GM19351 (cell line): ENCODE data around the gene SFSWAP.
"Not testable (repeated sequence)": the region's sequence is repeated elsewhere in the genome, so short reads cannot be mapped to it uniquely, and the experiment has no call there.

Experiments
- ATAC-seq: cut with Tn5 transposase; IDR thresholded peaks from one replicate; pipeline ENCODE4 v1.9.1; 2021; ENCODE audit warnings: mild to moderate bottlenecking, moderate library complexity; ENCODE audit not compliant: unreplicated experiment

SFSWAP gene

DNA sequence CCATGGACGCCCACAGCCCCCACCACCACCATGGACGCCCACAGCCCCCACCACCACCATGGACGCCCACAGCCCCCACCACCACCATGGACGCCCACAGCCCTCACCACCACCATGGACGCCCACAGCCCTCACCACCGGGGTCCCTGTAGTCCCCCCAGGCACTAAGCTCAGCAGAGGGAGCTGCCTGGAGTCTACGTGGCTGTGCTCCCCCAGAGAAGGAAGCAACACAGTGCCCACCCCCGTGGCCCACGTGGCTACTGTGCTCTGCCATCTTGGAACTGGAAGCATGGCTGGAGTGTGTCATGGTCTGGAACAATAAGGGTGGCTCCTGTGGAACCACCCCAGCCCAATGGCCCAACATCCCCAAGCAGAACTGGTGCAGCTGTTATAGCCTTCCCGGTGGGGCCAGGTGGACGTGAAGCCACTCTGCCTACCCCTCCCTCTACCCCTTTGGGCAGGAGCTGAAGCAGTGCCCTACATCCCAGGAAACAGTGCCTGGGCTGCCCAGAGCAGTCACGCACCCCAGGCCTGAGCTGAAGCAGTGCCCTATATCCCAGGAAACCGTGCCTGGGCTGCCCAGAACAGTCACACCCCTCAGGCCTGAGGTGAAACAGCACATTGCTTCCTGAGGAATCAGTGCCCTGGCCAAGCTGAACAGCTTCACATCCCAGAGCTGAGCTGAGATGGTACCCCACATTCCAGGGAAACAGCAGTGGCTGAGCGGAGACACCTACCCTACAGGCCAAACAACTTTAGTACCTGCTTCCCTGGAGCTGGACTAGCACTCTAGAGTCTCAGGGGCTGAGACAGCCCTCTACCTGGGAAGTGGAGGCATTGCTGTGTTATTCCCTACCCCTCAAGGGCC is 9.0 kb upstream of the SFSWAP start:
- no peak for ATAC-seq

DNA sequence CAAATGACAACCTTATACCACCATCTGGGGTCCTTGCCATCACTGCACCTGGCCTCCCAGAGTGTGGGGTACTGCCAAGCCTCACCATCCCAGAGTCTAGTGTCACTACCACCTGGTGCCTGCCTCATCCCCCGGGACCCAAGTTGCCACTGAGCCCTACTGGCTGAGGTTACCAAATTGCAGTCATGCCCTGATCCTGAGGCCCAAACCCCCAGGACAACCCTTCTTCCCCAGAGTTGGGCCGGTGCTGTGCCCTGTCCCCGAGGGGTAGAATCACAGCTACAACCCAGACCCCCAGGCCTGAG is 8.4 kb upstream of the SFSWAP start:
- ATAC-seq, result no peak

DNA sequence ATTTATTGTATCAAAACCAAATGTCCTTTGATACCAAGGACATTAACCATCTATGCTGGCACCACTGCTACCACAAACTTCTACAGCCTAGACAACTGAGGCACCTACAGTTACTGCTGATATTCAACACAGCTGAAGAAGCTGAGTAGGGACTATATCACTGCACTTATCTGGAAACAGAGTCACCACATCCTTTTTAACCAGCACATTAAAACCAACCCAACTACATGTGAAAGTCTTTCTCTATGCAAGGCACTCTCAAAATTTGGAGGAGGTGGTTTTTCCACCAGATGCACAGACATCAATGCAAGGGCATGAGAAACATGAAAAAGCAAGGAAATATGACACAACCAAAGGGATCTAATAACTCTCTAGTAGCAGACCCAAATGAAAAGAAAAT is 7.7 kb upstream of the SFSWAP start:
- no peak for ATAC-seq

DNA sequence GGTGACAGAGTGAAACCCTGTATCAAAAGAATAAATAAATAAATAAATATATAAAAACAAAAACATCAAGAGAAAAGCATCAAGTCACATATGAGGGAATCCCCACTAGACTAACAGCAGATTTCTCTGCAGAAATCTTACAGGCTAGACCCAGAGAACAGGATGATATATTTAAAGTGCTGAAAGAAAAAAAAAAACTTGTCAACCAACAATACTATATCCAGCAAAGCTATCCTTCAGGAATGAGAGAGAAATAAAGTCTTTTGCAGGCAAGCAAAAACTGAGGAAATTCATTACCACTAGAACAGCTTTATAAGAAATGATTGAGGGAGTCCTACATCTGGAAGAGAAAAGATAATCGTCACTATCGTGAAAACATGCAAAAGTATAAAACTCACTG is 6.4 kb upstream of the SFSWAP start:
- no peak for ATAC-seq

DNA sequence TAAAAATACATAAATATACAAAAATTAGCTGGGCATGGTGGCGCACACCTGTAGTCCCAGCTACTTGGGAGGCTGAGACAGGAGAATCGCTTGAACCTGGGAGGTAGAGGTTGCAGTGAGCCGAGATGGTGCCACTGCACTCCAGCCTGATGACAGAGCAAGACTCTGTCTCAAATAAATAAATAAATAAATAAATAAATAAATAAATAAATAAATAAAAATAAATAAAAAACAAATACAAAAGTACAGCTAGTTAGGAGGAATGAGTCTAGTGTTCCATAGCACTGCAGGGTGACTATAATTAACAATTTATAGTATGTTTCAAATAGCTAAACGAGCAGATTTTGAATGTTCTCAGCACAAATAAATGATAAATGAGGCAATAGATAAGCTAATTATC is 4.2 kb upstream of the SFSWAP start:
- ATAC-seq, result not testable (repeated sequence)

DNA sequence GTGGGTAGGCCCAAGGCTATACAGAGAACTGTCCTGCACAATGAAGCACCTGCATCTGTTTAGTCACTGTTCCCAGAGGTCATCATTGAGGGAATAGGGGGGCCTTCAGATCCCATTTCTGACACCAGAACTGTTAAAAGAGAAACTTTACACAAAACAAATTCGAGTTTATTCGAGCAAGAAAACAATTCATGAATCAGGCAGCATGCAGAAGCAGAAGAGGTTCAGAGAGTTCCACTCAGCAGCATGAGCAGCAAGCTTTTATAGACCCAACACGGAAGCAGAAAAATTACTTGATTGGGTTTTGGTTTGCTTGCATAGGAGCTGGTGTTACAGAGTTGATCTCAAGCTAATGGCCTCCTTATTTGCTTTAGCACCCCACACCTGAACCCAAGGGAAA is 1.7 kb upstream of the SFSWAP start:
- ATAC-seq, result no peak

DNA sequence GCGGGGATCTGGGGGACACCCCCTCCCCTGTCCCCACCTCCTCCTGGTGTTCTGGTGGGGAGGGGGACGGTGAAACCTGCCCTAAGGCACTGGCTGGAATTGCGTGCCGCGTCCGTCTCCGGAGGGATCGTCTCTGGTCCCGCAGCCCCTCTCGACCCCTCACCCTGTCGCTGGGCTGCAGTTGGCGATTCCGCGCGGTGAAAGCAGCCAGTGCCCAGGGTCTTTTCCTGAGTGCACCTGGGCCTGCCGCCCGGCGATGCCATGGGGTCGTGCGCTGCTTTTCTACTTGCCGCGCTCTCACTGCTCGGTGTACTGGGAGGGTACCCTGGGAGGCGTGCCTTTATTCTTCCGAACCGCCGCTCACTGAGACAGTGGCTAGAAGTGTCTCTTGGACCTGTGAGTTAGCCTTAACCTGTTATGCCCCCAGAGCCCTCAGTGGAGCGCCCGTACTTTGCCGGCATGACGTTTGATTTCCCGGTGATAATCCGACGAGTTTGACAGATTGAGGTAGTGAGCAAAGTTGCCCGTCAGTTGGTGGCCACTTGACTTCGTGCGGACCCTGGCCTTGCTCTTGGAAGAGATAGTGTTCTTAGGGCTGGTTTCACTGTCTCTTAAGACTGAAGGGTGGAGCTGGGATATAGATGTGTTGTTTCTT is 788 bp downstream of the SFSWAP start:
- ATAC-seq, result no peak

DNA sequence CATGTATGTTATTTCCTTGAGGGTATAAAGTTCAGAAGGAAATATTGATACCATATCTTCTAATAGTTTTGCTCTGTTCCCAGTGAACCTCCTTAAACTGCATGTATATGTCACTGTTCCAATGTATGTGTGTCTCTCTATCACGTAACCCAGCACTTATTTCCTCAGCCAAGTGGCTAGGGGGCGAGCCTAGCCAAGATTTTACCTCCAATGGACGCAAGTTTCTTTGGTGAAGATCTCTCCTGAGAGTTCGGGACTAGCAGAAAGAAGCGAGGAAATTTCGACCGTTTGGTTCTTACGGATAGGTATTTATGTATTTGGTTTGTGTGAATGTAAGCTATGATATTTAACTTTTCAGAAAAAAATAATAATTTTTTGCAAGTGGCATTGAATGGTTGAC is 2.5 kb downstream of the SFSWAP start:
- no peak for ATAC-seq

DNA sequence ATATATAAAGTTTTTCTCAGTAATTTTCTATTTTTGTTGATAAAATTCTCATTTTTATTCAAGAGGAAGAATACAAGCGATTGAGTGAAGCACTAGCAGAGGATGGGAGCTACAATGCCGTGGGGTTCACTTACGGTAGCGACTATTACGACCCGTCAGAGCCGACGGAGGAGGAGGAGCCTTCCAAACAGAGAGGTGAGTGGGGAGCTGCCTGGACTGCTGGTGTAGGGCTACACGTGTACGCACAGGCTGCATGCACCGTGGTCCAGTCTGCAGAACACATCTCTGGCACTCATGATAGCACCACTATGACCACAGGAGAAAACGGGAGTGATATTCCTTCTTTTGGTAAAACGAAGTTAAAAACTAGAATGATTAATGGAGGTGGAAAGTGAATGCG is 3.9 kb downstream of the SFSWAP start:
- no peak for ATAC-seq

DNA sequence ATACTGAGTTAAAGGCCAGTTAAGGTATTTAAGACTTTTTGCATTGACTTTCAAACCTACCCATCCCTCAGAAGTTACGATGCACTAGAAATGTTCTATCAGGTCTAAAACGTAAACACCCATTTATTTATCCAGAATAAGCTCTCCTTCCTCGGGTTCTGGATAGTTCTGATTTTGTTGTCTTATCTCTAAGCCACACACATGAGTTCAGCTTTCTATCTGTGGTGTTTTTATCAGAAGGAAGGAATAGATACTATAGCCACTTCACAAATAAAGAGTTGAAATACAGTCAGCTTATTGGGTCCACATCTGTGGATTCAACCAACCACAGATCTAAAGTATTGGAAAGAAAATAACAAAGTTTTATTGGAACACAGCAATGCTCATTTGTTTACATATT is 5.4 kb downstream of the SFSWAP start:
- ATAC-seq, result no peak

DNA sequence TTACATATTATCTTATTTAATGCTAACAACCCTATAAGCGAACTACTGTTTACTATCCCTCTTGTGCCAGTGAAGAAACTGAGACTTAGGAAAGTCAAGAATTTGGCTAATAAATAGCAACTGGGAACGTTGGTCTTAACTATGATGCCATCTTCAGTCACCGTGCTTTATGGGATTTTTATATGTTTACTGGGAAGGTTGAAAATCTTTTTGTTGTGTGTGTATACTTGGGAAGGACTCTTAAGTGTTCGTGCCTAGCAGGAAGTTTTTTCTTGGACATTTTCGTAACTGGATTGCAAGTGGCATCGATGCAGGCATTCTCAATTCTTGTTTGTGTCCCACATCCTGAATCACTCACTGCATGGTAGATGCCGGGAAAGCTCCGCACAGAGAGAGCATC is 9.4 kb downstream of the SFSWAP start:
- no peak for ATAC-seq

DNA sequence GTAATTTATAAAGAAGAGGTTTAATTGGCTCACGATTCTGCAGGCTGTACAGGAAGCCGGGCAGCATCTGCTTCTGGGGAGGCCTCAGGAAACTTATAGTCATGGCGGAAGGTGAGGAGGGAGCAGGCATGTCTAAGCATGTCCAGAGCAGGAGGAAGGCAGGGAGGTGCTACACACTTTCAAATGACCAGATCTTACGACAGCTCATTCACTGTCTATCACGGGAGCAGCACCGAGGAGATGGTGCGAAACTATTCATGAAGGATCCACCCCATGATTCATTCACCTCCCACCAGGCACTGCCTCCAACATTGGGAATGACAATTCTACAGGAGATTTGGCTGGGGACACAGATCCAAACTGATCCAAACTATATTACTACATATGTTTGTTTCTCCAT is 10.0 kb downstream of the SFSWAP start:
- no peak for ATAC-seq

DNA sequence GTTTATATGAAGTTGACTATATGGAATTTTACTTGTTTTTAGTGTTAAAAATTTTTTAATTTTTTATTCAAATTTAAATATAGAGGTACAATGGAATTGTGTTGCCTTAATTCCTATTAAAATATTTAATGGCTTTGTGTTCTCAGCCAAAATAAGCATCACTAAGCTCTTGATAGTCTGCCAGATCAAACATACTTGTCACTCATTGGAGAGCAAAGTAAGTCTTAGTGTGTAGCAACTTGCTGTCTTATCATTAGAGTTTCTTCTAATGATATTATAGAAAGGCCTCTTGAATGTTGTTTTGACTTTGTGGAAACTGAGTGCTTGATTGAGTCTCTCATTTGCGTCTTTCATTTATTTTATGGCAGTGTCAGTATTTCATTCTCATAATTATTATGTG is 10.7 kb downstream of the SFSWAP start:
- ATAC-seq, result no peak

DNA sequence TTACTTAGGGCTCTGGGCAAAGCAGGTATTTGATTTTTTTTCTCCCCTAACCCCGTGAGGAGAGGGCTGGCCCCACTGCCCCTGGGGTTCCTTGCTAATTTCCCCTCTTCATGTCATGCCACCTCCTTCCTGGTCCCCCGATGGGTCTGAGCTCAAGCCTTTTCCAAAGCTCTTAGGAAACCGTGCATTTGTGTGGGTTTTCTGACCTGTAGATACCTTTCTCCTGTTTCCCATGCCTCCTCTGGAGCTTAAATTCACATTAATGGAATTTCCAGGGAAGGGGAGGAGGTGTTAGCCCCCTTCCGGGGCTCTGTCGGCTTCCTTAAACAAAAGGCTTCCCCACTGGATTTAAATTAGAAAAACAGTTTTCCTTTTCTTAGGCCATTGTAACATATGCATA is 12.6 kb downstream of the SFSWAP start:
- no peak for ATAC-seq

DNA sequence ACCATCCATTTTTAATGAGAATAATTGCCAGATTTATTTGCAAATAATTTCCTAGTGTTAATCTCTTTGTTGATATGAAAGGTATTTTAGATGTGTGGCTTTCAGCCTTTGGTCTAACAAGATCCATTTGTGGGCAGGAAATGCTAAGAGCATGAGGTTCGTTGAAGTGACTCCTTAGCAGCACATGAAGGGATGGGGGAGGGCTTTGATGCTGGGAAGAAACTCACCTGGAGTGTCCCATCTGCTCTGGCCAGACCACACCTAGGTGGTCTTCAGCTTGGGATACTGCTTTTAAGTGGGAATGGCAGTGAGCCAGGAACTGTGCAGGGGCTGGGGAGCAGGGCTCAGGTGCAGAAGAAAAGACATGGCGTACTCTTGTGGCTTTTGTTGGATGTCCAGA is 13.6 kb downstream of the SFSWAP start:
- ATAC-seq, result no peak

DNA sequence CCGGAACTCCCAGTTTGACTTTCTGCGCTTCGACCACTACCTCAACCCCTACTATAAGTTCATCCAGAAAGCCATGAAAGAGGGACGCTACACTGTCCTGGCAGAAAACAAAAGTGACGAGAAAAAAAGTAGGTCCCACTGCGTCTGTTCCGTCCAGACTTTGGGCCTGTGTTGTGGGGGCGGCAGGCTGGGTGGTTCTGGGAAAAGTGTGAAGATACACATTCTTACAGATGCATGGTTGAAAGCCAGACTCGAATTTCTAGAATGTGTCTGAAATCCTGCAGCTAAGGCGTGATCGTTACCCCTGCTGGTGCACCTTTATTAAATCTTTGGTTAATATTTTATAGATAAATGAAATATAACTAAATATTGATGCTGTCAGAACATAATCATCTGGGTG is 14.6 kb downstream of the SFSWAP start:
- no peak for ATAC-seq

DNA sequence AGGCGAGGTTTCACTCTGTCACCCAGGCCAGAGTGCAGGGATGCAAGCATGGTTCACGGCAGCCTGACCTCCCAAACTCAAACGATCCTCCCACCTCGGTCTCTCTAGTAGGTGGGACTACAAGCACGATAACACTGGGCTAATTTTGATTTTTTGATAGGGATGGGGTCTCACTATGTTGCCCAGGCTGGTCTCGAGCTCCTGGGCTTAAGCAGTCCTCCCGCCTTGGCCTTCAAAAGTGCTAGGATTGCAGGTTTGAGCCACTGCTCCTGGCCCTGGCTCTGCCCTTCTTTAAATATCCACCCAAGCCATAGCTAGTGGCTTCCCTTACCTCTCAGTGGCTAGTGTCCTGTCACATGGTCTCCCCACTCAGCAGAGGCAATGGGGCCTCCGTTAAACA is 17.8 kb downstream of the SFSWAP start:
- no peak for ATAC-seq

DNA sequence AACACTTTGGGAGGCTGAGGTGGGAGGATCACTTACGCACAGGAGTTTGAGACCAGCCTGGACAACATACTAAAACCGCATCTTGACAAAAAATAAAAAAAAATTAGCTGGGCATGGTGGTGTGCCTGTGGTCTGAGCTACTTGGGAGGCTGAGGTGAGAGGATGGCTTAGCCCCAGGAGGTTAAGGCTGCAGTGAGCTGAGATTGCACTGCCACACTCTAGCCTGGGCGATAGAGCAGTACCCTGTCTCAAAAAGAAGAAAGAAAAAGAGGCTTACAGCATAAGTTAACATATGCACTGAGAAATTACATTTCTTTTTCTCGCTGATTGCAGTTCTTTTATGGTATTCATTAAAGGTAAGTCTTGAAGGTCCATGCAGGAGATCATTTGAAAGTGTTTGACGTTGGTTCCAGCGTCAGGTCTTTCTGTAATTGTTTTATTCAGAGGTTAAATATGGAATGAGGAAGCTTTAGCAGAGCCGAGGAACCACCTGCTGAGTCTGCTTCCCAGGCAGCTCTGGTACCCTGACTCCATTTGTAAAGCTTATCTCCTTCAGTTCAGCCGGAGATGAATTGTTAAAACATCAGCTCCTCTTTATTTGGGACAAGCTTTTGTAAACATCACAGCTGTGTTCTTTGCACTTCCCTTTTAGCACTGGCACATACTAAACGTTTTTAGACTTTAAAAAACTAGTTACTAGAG is 18.5 kb downstream of the SFSWAP start:
- ATAC-seq, result no peak

DNA sequence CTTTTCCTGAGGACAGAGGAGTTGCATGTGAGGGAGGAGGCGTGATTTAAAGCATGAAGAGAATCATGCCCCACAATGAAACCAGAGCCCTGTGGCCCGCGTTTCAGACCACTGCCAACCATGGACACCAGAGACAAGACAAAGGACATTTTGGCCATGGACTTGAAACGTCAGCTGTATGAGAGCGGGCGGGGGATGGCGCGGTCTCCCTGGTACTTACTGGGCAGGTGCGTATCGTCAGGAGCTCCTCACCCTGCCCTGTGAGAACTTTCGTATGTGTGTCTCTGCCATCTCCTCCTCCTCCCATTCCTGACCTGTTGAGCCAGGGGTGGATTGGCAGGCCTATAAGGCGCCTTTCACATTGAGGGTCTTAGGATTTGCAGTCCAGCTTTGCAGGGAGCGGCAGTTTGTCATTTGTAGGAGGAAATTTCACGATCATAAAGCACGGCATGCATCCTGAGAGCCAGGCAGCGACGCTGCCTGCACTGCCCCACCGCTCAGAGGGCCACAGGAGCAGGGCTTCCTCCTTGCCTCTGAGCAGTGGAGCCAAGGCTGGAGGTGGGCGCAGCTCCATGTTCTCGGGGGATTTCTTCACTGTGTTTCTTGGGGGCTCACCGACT is 22.2 kb downstream of the SFSWAP start:
- no peak for ATAC-seq

DNA sequence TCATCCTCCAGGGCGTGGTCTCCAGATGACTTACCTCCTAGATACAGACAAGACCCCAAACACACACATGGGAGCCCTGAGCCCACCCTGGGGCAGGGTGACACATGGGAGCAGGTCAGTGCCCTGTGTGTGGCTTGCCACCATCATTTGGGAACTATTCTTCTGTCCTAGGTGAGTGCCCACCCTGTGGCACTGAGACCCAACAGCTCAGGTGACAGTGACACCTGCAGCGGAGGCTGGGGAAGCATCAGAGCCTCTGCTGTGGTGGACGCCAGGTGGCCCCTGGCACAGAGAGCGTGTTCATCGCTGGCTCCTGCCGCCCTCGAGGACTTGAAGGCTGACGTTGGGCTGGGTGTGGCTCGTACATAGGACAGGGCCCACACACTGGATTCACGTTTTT is 23.0 kb downstream of the SFSWAP start:
- no peak for ATAC-seq

DNA sequence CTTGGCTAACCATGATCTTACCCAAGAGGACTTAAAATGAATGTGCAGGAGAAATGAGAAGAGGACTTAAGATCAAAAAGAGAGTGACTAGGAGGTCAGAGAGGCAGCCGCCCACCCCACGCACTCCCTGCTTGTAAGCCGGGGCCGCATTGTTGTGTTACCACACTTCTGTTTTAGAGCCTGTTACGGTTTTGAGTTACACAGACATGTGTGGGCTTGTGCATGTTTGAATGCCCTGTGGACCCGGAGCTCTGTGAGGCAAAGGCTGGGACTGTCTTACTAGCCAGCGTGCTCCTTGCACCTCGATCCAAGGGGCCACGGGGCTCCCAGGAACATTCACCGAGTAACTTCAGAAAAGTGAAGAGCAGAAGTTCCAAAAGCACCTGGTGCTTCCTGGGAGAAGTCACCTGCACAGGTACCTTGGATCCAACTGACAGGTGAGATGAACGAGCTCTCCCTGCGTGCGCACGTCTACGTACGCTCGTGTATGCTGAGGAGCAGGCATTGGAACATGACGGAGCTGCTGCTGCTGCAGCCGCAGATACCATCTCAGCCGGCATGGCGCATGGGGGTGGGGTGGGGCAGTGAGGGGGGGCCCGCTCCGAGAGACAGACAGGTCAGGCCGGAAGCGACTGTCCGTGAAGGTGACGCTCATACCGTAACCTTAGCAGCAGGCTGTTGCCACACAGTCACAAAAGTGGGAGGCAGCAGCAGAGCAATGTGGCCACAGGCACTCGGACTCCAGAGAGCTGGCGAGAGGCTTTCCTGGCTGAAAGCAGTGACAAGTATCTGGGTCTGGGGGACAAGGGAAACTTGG is 23.7 kb downstream of the SFSWAP start:
- ATAC-seq, result no peak
